ENCODE measurements around the gene SHC4. TPM values are rescaled to one million over a fixed set of nuclear protein-coding genes. Genes with fewer than 3 reads are reported as not detected.
A peak's percentile ranks its signal among the peaks of the same experiment; 100 is the strongest.

Gene SHC4
- total RNA-seq, 6 donors from 2014 or later = under 0.01 to 0.59 (median 0.20) TPM; not detected in 2

DNA sequence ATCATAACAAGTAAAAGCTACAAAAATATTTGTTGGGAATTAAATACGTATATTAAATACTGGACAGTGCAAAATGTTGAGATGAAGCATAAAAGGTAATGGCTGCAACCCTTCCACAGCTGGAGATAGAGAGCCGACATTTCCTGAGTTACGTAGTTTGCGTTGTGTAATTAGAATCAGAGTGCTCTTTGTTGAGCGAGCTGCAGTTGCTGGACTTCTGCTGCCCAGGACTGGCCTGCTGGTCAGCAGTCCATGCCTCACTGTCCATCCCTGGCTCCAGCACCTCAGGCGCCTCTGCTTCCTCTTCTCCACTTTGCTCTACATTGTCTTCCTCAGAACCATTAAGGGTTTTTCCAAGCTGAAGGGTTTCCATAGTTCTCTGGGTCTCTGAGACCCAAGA, 28.4 kb upstream of the SHC4 start:
- no peak overlapping the region for H3K4me3 ChIP-seq
- H3K9me3 ChIP-seq = no peaks in the 10 kb centered on the region
- 93 to 95% methylated on average over 6 of the region's 6 CpGs for WGBS, 2 donors
- H3K4me1 ChIP-seq = no peaks in the 10 kb centered on the region
- H3K36me3 ChIP-seq = peaks cover 21 to 77% (median 42%) of the 10 kb centered on the region in 4 donors
- H3K27me3 ChIP-seq = no peaks in the 10 kb centered on the region
- TF ChIP-seq POLR2AphosphoS5 (IDR thresholded peaks at IDR 0.05) (no peak), CTCF (IDR thresholded peaks at IDR 0.05) (no peak), EP300 (IDR thresholded peaks at IDR 0.05) (no peak), POLR2A (IDR thresholded peaks at IDR 0.05) (no peak)
- DNase-seq (peak in 1 of 2 donors; percentile 9), ATAC-seq (ENCODE audit: low FRiP score in 2 of 2) (peak in 1 of 2 donors; percentile 43)
- no peak overlapping the region for H3K27ac ChIP-seq

- no peaks in the 10 kb centered on the region for H3K27me3 ChIP-seq
- no peak overlapping the region for H3K4me3 ChIP-seq
- TF ChIP-seq POLR2A (IDR thresholded peaks at IDR 0.05) (no peak), POLR2AphosphoS5 (IDR thresholded peaks at IDR 0.05) (no peak), CTCF (IDR thresholded peaks at IDR 0.05) (no peak)
- WGBS, 2 donors = 83 to 85% methylated on average over 1 of the region's 1 CpG
- no peak for ATAC-seq (ENCODE audit: low FRiP score in 2 of 2)
- peaks cover 8 to 48% (median 21%) of the 10 kb centered on the region in 4 donors for H3K36me3 ChIP-seq
- H3K27ac ChIP-seq = no peak overlapping the region
- DNase-seq = no peak
- no peaks in the 10 kb centered on the region for H3K9me3 ChIP-seq
- peaks cover 0 to 6% (median 3%) of the 10 kb centered on the region in 4 donors for H3K4me1 ChIP-seq
Observed at GRCh38 chr15:48989170-48989569, 25.5 kb upstream of the SHC4 start.

GRCh38 chr15:48987142-48987541, 23.4 kb upstream of the SHC4 start:
- Histone ChIP-seq H3K4me1 (peaks cover 0 to 6% (median 3%) of the 10 kb centered on the region in 4 donors), H3K4me3 (no peak overlapping the region), H3K27ac (no peak overlapping the region), H3K27me3 (no peaks in the 10 kb centered on the region), H3K36me3 (peaks cover 0 to 34% (median 10%) of the 10 kb centered on the region in 4 donors), H3K9me3 (no peaks in the 10 kb centered on the region)
- no peak for DNase-seq
- ATAC-seq (ENCODE audit: low FRiP score in 2 of 2) = no peak
- TF ChIP-seq CTCF (IDR thresholded peaks at IDR 0.05) (no peak), POLR2AphosphoS5 (IDR thresholded peaks at IDR 0.05) (no peak), POLR2A (IDR thresholded peaks at IDR 0.05) (no peak), EP300 (IDR thresholded peaks at IDR 0.05) (no peak)

- ATAC-seq (ENCODE audit: low FRiP score in 2 of 2) (no peak), DNase-seq (no peak)
- Histone ChIP-seq H3K9me3 (no peaks in the 10 kb centered on the region), H3K27ac (no peak overlapping the region), H3K36me3 (peaks cover 0 to 24% (median 5%) of the 10 kb centered on the region in 4 donors), H3K27me3 (no peaks in the 10 kb centered on the region), H3K4me3 (no peak overlapping the region), H3K4me1 (peaks cover 0 to 6% (median 3%) of the 10 kb centered on the region in 4 donors)
- TF ChIP-seq POLR2A (IDR thresholded peaks at IDR 0.05) = no peak
- no peak for TF ChIP-seq EP300 (IDR thresholded peaks at IDR 0.05)
- TF ChIP-seq CTCF (IDR thresholded peaks at IDR 0.05) = no peak
- 75 to 78% methylated on average over 5 of the region's 5 CpGs for WGBS, 2 donors
Observed at GRCh38 chr15:48986240-48986639, 22.5 kb upstream of the SHC4 start.

DNA sequence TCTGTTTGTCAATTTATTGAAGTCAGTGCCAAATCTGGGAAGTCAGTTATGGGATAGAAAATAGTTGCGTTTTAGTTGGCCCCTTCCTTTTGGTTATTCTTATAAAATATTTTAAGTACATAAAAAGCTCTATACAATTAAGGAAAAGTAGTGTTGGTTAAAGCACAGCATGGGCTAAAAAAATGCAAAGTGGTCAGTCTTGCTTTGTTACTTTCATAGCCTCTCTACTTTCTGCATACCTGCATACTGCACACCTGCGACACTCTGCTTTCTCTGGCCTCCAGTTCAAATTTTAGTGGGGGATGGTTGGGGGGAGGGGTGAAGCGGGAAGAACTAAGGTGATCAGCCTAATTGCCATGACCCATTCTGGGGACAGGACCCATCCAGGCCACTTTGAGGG, 21.8 kb upstream of the SHC4 start:
- no peak overlapping the region for H3K4me3 ChIP-seq
- ATAC-seq (ENCODE audit: low FRiP score in 2 of 2) = peak in 1 of 2 donors; percentile 4
- H3K9me3 ChIP-seq = no peaks in the 10 kb centered on the region
- 66 to 74% methylated on average over 3 of the region's 3 CpGs for WGBS, 2 donors
- DNase-seq = no peak
- H3K27ac ChIP-seq = no peak overlapping the region
- H3K36me3 ChIP-seq = peaks cover 0 to 17% (median 3%) of the 10 kb centered on the region in 4 donors
- peaks cover 0 to 6% (median 3%) of the 10 kb centered on the region in 4 donors for H3K4me1 ChIP-seq
- TF ChIP-seq EP300 (IDR thresholded peaks at IDR 0.05) (no peak), CTCF (IDR thresholded peaks at IDR 0.05) (no peak), POLR2AphosphoS5 (IDR thresholded peaks at IDR 0.05) (no peak), POLR2A (IDR thresholded peaks at IDR 0.05) (no peak)
- H3K27me3 ChIP-seq = no peaks in the 10 kb centered on the region
